NCI-H82 treated with DMSO at 0.1 percent for 48 hours (cell line): ENCODE results near the gene CDC25B.
"Not testable (repeated sequence)": the region's sequence is repeated elsewhere in the genome, so short reads cannot be mapped to it uniquely, and the experiment has no call there.

Experiments used
- DNase-seq: peaks from one replicate; lab custom pipeline; 2025; ENCODE audit not compliant: unreplicated experiment; lab: John Stamatoyannopoulos, UW

The CDC25B gene

GRCh38 chr20:3821996-3822395 lies 25.9 kb downstream of the CDC25B start:
- no peak for DNase-seq

GRCh38 chr20:3823881-3824280 lies 27.8 kb downstream of the CDC25B start:
- no peak for DNase-seq

GRCh38 chr20:3825526-3825925 lies 29.4 kb downstream of the CDC25B start:
- no peak for DNase-seq

- DNase-seq, result no peak
Observed at GRCh38 chr20:3826420-3826819, 30.3 kb downstream of the CDC25B start.

DNA sequence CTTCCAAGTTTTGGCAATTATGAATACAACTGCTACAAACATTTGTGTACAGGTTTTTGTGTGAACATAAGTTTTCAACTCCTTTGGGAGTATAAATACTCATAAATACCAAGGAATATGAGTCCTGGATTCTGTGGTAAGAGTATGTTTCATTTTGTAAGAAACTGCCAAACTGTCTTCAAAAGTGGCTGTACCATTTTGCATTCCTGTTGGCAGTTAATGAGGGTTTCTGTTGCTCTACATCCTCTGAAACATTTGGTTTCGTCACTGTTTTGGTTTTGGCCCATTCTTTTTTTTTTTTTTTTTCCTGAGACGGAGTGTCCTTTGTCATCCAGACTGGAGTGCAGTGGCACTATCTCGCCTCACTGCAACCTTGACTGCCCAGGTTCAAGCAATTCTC lies 32.7 kb downstream of the CDC25B start:
- no peak for DNase-seq

DNA sequence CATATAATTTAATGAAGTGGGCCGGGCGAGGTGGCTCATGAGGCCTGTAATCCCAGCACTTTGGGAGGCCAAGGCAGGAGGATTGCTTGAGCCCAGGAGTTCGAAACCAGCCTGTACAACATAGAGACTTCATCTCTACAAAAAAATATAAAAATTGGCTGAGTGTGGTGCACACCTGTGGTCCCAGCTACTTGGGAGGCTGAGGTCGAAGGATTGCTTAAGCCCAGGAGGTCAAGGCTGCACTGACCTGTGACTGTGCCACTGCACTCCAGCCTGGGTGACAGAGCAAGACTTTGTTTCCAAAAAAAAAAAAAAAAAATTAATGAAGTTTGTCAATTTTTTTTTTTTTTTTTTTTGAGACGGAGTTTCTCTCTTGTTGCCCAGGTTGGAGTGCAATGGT lies 33.8 kb downstream of the CDC25B start:
- not testable (repeated sequence) for DNase-seq

GRCh38 chr20:3836132-3836531 lies 40.0 kb downstream of the CDC25B start:
- DNase-seq, result no peak

GRCh38 chr20:3839328-3839727 lies 43.2 kb downstream of the CDC25B start:
- DNase-seq, result no peak

- DNase-seq, result not testable (repeated sequence)
Observed at GRCh38 chr20:3840201-3840600, 44.1 kb downstream of the CDC25B start.

DNA sequence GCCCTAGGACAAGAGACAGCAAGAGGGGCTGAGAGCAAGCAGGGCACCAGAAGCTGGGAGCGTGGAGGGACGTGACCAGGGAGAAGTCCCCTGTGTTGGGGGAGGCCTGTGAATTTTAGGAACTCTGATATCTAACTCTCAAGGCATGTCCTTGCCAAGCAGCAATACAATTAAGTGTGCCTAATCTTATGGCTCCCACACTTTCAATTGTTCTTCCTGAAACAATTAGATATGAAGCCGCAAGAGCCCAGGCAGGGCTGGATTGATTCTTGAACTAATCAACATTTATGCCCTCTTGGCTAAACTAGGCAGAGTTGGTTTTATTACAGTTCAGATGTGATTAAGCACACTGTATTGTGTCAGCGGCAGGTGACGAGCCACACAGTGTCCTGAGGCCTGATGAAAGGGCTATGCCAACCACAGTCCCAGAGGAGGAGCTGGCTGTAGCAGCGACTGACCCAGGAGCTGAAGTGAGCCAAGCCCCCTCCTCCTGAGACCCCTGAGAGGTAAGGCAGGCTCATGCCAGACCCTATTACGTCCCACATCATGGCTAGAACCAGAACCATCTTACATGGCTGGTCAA lies 46.3 kb downstream of the CDC25B start:
- no peak for DNase-seq

DNA sequence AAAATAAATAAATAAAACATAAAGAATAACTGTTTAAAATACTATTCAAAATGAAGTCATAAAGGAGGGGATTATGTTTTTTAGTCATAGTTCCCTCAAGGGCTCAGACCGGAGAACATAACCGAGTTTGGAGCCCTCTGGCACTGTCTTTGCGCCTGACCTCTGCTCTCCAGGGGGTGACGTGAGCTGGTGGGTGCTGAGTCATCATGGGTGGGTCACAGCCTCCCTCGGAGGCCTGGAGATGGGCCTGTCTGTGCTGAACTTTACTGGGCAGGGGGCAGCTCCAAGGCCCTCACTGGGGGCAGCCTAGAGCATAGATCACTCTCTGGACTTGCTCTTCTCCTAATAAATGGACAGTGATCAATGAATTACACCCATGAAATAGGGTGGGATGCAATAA lies 47.4 kb downstream of the CDC25B start:
- DNase-seq, result no peak

GRCh38 chr20:3843990-3844619 lies 48.0 kb downstream of the CDC25B start:
- DNase-seq, result not testable (repeated sequence)

- no peak for DNase-seq
Observed at GRCh38 chr20:3846378-3846739, 50.2 kb downstream of the CDC25B start.

- DNase-seq, result peak; percentile 64
Observed at GRCh38 chr20:3846740-3847428, 50.8 kb downstream of the CDC25B start, which contains the start of gene MAVS. MAVS (plus strand) TSS chr20:3846834; CDS start chr20:3854625, 7,791 bp downstream.

DNA sequence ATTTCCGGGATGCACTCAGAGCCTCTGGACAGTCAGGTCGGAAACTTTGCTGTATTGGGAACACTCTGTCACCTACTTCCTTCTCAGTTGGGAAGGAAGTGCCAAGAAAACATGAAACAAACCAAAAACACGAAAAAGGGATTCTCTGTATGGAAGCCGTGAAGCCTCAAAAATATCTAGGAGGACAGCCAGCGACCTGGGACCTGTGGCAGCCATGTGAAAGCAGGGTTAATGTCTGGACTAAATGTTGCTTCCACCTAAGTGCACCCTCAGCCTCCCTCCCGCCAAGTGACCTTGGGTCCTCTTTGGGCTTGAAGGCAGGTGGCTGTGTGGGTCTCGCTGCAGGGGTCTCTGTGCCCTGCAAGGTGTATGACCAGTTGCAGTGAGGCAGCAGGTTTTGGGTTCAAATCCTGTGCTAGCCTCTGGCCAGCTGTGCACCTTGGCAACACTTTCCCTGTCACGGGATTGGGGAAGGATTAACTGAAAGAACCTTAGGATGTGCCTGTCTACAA lies 51.4 kb downstream of the CDC25B start:
- DNase-seq, result no peak

- no peak for DNase-seq
Observed at GRCh38 chr20:3848565-3848964, 52.5 kb downstream of the CDC25B start.

- DNase-seq, result no peak
Observed at GRCh38 chr20:3854462-3854871, 58.4 kb downstream of the CDC25B start.
